Retinal pigment epithelial cell (primary cell): ENCODE results near the gene CRYGB.

Source experiments
- DNase-seq: peaks from one replicate; pipeline ENCODE4 v3.0.0-alpha.2; 2010; ENCODE audit warnings: low read depth
- H3K4me3 ChIP-seq: 2 replicates; pipeline ENCODE4 v1.5.1; 2011; ENCODE audit warnings: mild to moderate bottlenecking, low read length, control low read depth, moderate library complexity
- TF ChIP-seq, protein P1 (sequence below): conservative IDR thresholded peaks from 2 replicates; pipeline ENCODE4 v1.5.1; 2011; ENCODE audit warnings: low read depth, low read length, control low read depth, inconsistent platforms

The CRYGB gene

DNA sequence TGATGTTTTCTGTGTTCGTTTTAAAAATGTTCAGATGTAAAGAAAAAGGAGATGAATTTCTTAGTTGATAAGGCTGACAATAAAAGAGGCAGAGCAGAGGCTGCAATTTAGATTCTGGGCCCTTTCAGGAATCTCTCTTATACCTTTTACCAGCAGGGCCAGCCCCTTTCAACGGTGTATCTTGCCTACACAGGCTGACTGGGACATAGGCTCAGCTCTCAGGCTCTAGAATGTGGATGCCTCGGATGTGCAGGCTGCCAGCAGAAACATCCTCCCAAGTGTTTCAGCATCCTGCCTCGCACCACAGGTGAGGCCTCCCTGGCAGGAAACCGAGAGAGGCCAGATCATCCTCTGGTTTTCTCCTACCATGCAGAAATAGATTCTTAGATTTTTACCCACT lies 40.5 kb upstream of the CRYGB start:
- TF ChIP-seq, protein P1, sequence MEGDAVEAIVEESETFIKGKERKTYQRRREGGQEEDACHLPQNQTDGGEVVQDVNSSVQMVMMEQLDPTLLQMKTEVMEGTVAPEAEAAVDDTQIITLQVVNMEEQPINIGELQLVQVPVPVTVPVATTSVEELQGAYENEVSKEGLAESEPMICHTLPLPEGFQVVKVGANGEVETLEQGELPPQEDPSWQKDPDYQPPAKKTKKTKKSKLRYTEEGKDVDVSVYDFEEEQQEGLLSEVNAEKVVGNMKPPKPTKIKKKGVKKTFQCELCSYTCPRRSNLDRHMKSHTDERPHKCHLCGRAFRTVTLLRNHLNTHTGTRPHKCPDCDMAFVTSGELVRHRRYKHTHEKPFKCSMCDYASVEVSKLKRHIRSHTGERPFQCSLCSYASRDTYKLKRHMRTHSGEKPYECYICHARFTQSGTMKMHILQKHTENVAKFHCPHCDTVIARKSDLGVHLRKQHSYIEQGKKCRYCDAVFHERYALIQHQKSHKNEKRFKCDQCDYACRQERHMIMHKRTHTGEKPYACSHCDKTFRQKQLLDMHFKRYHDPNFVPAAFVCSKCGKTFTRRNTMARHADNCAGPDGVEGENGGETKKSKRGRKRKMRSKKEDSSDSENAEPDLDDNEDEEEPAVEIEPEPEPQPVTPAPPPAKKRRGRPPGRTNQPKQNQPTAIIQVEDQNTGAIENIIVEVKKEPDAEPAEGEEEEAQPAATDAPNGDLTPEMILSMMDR = no peak
- no peak overlapping the region for H3K4me3 ChIP-seq
- no peak for DNase-seq

DNA sequence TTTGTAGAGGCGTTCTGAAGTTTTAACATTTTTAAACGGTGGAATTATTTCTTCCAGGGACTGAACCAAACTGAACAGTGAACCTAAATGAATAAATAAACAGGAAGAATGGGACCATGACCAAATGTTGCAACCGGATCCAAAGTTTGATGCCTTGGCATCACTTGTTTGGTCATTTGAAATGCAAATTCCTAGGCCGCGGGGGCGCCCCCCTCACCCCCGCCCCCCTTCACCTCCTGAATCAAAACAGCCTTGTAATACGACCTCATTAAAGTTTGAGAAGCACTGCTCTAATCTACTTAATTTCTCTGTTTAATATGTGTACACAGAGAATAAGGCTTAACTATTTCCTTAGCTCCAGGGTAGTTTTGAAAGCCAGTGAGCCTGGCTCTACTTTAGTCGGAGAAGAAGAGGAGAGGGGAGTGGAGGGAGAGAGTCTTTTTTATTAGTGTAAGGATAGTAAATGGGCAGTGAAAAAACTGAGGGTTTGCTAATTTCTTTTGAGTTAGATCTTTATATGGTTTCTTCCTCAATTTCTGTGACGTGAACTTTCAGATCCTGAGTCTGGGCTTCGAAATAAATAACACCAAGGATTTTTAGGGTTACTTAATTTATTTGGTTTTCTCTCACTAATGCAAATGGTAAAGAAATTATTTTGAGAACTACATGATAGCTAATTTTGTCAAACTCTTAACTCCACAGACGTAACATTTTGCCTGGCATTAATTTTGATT lies 38.2 kb upstream of the CRYGB start:
- H3K4me3 ChIP-seq = no peak overlapping the region
- DNase-seq = no peak
- TF ChIP-seq, protein P1 = no peak

DNA sequence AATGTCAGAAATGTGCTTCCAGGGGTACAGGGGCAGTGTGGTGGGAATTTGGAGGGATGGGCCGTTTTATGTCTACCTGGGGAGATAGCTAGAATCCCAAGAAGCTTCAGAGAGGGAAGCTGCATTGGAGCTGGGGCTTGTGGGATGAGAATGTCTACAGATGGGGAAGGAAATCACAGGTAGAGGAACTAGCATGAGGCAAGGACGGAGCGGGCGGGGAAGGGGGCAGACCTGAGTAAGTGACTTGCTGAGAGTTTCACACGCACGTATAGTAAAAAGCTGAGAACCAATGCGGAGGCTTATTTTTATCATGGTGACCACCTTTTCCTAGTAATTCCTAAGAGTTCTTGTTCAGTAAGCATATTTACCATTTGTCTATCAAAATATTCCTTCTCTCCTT lies 37.6 kb upstream of the CRYGB start:
- TF ChIP-seq, protein P1 = no peak
- H3K4me3 ChIP-seq = no peak overlapping the region
- DNase-seq = no peak

DNA sequence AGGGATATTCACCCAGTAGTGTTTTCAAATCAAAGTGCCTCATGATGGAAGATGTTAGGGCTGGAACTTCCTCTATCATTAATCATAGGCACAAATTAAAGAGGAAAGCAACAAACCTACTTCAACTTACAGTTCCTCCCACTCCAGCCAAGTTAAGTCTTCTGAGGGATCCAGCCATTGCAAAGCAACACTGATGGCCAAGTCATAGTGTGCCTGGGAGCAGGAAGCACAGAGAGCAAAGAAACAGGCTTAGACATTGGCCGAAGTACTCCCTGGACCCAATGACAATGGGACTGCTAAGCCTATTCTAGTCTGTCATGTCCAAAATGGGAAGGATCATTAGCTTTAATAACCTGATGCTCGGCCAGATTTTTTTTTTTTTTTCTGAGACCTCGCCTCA lies 36.9 kb upstream of the CRYGB start:
- no peak for DNase-seq
- TF ChIP-seq, protein P1 = no peak
- no peak overlapping the region for H3K4me3 ChIP-seq

DNA sequence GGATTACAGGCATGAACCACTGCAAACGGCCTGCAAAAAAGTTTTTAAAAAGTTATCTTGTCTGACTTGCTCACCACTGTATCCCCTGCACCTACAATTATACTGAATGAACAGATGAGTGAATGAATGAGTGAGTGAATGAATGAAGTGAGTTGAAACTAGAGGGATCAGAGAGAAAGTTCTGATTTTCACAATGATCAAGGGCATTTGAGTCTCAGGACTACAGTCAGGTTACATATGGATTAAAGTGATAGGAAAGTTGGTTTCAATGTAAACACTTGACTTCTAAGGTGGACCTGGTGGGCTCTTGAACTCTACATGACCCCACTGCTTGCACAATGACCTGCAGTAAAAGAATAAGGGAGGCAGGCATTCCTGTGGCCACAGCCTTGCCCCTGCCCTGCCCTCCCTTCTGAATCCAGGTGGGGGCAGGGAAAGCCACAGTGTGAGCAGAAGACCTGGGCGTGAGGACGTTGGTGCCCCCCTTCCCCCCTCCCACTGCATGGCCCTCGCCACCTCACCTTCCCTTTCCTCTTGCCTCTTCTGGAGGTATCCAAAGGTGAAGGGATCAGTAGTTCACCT lies 33.2 kb upstream of the CRYGB start:
- TF ChIP-seq, protein P1 = no peak
- H3K4me3 ChIP-seq = no peak overlapping the region
- no peak for DNase-seq

DNA sequence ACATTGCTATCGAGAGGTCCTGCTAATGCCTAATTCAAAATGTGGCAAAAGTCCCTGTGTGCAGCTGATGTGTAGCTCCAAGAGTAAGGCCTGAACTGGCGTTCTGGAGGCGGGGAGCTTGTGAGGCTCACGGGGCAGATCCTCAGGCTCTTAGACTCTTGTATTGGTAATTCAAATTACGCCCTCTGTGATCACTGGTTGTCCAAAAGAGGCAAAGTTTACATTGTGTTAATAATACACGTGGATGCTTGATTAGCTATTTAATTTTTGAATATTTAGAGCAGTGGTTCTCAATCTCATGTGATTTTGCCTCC lies 29.8 kb upstream of the CRYGB start:
- TF ChIP-seq, protein P1 = no peak
- peak overlapping the region; percentile 12 for H3K4me3 ChIP-seq

More for the DNA sequence above, 29.8 kb upstream of the CRYGB start:
- no peak for DNase-seq
